Stimulated activated CD4-positive, alpha-beta T cell treated with anti-CD3 and anti-CD28 coated beads, Interleukin-1b, Interleukin-23, amount 100 ng/mL, for 48 hours (primary cell): ENCODE results near the gene WSB1.

Source experiments
- DNase-seq: peaks from one replicate; pipeline ENCODE4 v3.0.0-alpha.2; 2020

The WSB1 gene

GRCh38 chr17:27281438-27281837 lies 12.5 kb upstream of the WSB1 start:
- no peak for DNase-seq

GRCh38 chr17:27282054-27282551 lies 11.8 kb upstream of the WSB1 start:
- DNase-seq: no peak

- DNase-seq: no peak
Measured at GRCh38 chr17:27283060-27283459, 10.9 kb upstream of the WSB1 start.

GRCh38 chr17:27283751-27284150 lies 10.2 kb upstream of the WSB1 start:
- no peak for DNase-seq

GRCh38 chr17:27284811-27285415 lies 9.0 kb upstream of the WSB1 start:
- no peak for DNase-seq

- DNase-seq: no peak
Measured at GRCh38 chr17:27285516-27285915, 8.4 kb upstream of the WSB1 start.

GRCh38 chr17:27288183-27288582 lies 5.7 kb upstream of the WSB1 start:
- no peak for DNase-seq

- DNase-seq: no peak
Measured at GRCh38 chr17:27289856-27290255, 4.1 kb upstream of the WSB1 start.

GRCh38 chr17:27290916-27291598 lies 2.9 kb upstream of the WSB1 start:
- DNase-seq: no peak

- no peak for DNase-seq
Measured at GRCh38 chr17:27293359-27293897, 486 bp upstream of the WSB1 start.

GRCh38 chr17:27294689-27295630 lies 1.0 kb downstream of the WSB1 start:
- peak; percentile 44 for DNase-seq

GRCh38 chr17:27295945-27296344 lies 2.0 kb downstream of the WSB1 start:
- DNase-seq: no peak

GRCh38 chr17:27296428-27296979 lies 2.6 kb downstream of the WSB1 start:
- DNase-seq: no peak

GRCh38 chr17:27299384-27300049 lies 5.6 kb downstream of the WSB1 start:
- no peak for DNase-seq

- DNase-seq: no peak
Measured at GRCh38 chr17:27303734-27304133, 9.8 kb downstream of the WSB1 start.

GRCh38 chr17:27306276-27306835 lies 12.4 kb downstream of the WSB1 start:
- DNase-seq: no peak

GRCh38 chr17:27310565-27311110 lies 16.7 kb downstream of the WSB1 start:
- DNase-seq: no peak

- no peak for DNase-seq
Measured at GRCh38 chr17:27313301-27313700, 19.4 kb downstream of the WSB1 start.

- DNase-seq: no peak
Measured at GRCh38 chr17:27315322-27315721, 21.4 kb downstream of the WSB1 start.

- no peak for DNase-seq
Measured at GRCh38 chr17:27315796-27316465, 22.0 kb downstream of the WSB1 start.

GRCh38 chr17:27318228-27318627 lies 24.3 kb downstream of the WSB1 start:
- DNase-seq: no peak
